ENCODE data around the gene DHRS1. TPM values are rescaled to one million over a fixed set of nuclear protein-coding genes. Genes with fewer than 3 reads are reported as not detected.

Gene DHRS1
- 28.0 TPM for total RNA-seq
- long read RNA-seq, transcript DHRS1-201 (9 exons, 1,480 nt) = major isoform, 11 of 21 reads
- long read RNA-seq, partial matches to known transcripts = 2 of 21 reads
- long read RNA-seq, other reads (novel, unspliced or antisense) = 6 of 21 reads

DNA sequence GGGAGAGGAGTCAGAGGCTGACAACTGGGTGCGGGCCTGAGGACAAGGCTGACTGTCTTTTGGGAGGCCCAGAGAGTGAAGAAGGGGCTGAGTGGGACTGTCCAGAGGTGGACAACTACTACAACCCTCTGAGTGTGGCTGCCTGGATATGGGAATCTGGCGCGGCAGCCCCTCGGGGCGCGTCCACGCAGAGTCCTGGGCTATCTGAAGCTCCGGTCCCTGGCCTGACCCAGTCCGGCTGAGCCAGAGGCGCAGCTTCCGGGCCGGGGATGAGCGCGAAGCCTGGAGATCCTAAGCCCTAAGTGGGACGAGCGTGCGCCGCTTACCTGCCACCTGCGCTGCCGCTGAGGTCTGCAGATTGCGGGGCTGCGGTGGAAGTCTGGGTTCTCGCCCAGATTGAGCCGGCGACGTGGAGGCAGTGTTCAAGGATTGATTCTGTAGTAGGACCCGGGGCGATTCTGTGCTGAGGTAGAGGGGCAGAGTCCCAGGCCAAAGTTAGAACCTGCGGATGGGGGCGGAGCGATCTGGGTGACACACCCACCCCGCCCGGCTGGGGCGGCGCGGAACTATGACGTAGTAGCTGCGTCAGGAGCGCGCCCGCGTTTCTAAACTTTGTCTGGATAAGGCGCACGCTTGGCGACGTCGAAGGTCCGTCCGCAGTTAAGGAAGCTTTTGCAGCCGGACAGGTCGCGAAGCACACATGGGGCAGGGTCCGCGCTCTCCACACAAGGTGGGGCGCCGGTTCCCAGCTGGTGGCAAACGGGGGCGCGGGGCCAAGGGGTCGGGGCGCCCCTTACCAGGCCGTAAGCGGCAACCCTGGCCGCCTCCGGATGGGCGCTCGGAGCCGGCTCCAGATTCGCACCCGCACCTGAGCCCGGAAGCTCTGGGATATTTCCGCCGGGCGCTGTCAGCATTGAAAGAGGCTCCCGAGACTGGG is at the start of gene DHRS1, which contains the start of gene NOP9:
DHRS1 (minus strand) TSS at position 526 of the 937 bp plus-strand sequence. CDS start 674 bp downstream, outside the sequence.
NOP9 (plus strand) TSS at position 596 of the 937 bp plus-strand sequence; CDS start at position 701, 105 bp downstream.
- H3K4me3 ChIP-seq = peak within 1 kb of the TSS; percentile 73
- H3K4me1 ChIP-seq = peaks cover 32% of the 10 kb centered on the region
- peak; percentile 95 for DNase-seq
- H3K9me3 ChIP-seq = no peaks in the 10 kb centered on the region
- no peaks in the 10 kb centered on the region for H3K27me3 ChIP-seq
- TF ChIP-seq, protein P1, sequence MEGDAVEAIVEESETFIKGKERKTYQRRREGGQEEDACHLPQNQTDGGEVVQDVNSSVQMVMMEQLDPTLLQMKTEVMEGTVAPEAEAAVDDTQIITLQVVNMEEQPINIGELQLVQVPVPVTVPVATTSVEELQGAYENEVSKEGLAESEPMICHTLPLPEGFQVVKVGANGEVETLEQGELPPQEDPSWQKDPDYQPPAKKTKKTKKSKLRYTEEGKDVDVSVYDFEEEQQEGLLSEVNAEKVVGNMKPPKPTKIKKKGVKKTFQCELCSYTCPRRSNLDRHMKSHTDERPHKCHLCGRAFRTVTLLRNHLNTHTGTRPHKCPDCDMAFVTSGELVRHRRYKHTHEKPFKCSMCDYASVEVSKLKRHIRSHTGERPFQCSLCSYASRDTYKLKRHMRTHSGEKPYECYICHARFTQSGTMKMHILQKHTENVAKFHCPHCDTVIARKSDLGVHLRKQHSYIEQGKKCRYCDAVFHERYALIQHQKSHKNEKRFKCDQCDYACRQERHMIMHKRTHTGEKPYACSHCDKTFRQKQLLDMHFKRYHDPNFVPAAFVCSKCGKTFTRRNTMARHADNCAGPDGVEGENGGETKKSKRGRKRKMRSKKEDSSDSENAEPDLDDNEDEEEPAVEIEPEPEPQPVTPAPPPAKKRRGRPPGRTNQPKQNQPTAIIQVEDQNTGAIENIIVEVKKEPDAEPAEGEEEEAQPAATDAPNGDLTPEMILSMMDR (IDR thresholded peaks at IDR 0.05) = no peak
- ATAC-seq = peak; percentile 94
- intact Hi-C loops (cut with DNase I) = no loop called here
- peak within 1 kb of the TSS; percentile 89 for H3K27ac ChIP-seq
- H3K36me3 ChIP-seq = peaks cover 46% of the 10 kb centered on the region

DNA sequence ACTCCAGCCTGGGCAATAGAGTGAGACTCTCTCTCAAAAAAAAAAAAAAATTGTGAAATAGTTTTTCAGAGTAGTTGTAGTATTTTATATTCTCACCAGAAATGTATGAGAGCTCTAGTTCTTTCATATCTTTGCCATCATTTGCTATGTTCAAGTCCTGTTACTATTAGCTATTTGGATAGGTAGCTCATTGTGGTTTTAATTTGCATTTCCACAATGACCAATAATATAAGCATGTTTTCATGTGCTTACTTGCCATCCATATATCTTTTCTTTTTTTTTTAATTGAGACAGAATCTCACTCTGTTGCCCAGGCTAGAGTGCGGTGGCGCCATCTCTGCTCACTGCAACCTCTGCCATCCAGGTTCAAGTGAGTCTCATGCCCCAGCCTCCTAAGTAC is 48.6 kb upstream of the DHRS1 start:
- peaks cover 6% of the 10 kb centered on the region for H3K4me1 ChIP-seq
- no peaks in the 10 kb centered on the region for H3K9me3 ChIP-seq
- H3K36me3 ChIP-seq = no peaks in the 10 kb centered on the region
- no peaks in the 10 kb centered on the region for H3K27me3 ChIP-seq
- H3K4me3 ChIP-seq = no peak overlapping the region
- ATAC-seq (no peak), DNase-seq (no peak)
- intact Hi-C loops (cut with DNase I) = no loop called here
- no peak overlapping the region for H3K27ac ChIP-seq
- TF ChIP-seq, protein P1 (IDR thresholded peaks at IDR 0.05) = no peak

DNA sequence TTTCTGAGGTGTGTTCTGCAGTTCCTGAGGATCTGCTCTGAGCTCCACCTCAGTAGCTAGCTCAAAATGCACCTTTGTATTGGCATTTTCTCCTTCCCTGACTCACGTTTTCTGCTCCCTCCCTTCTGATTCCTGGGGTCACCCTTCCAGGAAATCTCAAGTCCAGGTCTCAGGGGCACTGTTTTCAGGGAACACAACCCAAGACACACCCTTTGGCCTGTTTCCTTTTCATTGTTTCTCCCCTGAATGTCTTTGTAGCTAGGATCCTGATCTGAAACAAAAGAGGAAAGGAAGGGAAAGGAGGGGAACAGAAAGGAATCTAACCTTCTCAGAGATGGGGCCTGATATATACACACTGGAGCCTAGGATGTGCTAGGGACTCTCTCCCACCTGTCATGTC is 47.6 kb upstream of the DHRS1 start:
- Histone ChIP-seq H3K4me3 (no peak overlapping the region), H3K27me3 (no peaks in the 10 kb centered on the region), H3K4me1 (peaks cover 6% of the 10 kb centered on the region), H3K27ac (no peak overlapping the region), H3K36me3 (no peaks in the 10 kb centered on the region), H3K9me3 (no peaks in the 10 kb centered on the region)
- TF ChIP-seq, protein P1 (IDR thresholded peaks at IDR 0.05) = no peak
- intact Hi-C loops (cut with DNase I) = no loop called here
- ATAC-seq (no peak), DNase-seq (no peak)

DNA sequence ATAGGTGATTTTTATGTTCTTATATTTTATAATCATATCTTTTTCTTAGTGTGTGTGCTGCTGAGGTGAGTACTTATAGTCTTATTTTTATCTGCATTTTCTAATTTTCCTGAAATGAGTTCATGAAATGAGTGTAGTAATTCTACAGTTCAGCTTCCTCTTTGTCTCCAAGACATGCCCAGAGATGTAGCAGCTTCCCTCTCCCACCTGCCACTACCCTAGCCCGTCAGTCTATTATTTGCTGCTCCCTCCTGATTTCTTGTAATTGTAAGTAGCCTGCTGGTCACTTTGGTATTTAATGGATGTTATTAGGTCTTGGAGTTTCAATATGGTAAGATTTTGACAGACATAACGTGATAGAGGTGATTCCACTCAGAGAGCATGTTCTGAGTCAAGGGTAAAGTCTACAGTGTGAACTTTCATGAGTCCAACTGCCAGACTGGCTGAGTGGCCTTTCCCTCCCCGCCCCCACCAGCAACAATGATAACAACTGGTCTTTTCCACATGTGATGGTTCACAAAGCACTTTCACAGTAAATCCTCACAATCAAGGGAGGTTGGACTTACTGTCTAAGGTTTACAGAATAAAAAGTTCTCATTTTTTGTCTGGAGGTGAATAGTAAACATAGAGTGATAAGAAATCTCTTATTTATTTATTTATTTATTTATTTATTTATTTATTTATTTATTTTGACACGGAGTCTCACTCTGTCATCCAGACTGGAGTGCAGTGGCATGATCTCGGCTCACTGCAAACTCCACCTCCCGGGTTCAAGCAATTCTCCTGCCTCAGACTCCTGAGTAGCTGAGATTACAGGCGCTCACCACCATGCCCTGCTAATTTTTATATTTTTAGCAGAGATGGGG is 44.4 kb upstream of the DHRS1 start:
- ATAC-seq (no peak), DNase-seq (no peak)
- H3K27me3 ChIP-seq = no peaks in the 10 kb centered on the region
- no peaks in the 10 kb centered on the region for H3K9me3 ChIP-seq
- intact Hi-C loops (cut with DNase I) = no loop called here
- no peak overlapping the region for H3K27ac ChIP-seq
- peaks cover 3% of the 10 kb centered on the region for H3K4me1 ChIP-seq
- no peak overlapping the region for H3K4me3 ChIP-seq
- TF ChIP-seq, protein P1 (IDR thresholded peaks at IDR 0.05) = no peak
- H3K36me3 ChIP-seq = no peaks in the 10 kb centered on the region

DNA sequence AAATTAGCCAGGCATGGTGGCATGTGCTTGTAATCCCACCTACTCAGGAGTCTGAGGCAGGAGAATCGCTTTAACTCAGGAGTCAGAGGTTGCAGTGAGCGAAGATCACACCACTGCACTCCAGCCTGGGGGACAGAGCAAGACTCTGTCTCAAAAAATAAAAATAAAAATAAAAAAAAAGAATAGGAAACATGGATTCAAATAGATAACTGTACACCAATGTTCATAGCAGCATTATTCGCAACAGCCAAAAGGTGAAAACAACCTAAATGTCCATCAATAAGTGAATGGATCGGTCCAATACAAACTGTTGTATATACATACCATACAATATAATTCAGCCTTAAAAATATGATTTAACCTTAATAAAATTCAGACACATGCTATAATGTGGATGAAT is 43.3 kb upstream of the DHRS1 start:
- Histone ChIP-seq H3K4me3 (no peak overlapping the region), H3K9me3 (no peaks in the 10 kb centered on the region), H3K36me3 (no peaks in the 10 kb centered on the region), H3K27ac (no peak overlapping the region), H3K27me3 (no peaks in the 10 kb centered on the region), H3K4me1 (peaks cover 12% of the 10 kb centered on the region)
- intact Hi-C loops (cut with DNase I) = no loop called here
- TF ChIP-seq, protein P1 (IDR thresholded peaks at IDR 0.05) = no peak
- ATAC-seq = no peak
- DNase-seq = no peak
